OCI-LY7 (cell line): ENCODE measurements around the gene MGAT4D. TPM values are rescaled to one million over a fixed set of nuclear protein-coding genes. Genes with fewer than 3 reads are reported as not detected.

Source experiments
- BruUV-seq: library from RNA; stranded (reverse); fragments of 400-500 nt; replicated peaks from 2 replicates; lab custom pipeline; 2021; lab: Mats Ljungman, UMichigan
- CTCF ChIA-PET: fragments of 300-600 bp; sonication (Branson Sonifier 250); formaldehyde crosslinking; loops from one replicate; lab custom pipeline; 2022; ENCODE audit warnings: antibody characterized with exemption; ENCODE audit not compliant: unreplicated experiment; lab: Charles Lee
- POLR2A ChIA-PET: fragments of 300-600 bp; sonication (Branson Sonifier 250); formaldehyde crosslinking; loops from one replicate; lab custom pipeline; 2022; ENCODE audit warnings: antibody characterized with exemption; lab: Charles Lee
- DNase-seq: peaks from one replicate; pipeline ENCODE4 v3.0.0-alpha.2; 2015; ENCODE audit warnings: low spot score
- H2AFZ ChIP-seq: fragments of 200-600 bp; sonication (generic), shearing (Covaris generic); 2 replicates; pipeline ENCODE4 v1.6.1; 2014; ENCODE audit warnings: mild to moderate bottlenecking, antibody characterized with exemption, low read length, moderate library complexity
- H3K27ac ChIP-seq: fragments of 200-600 bp; sonication (generic); 2 replicates; pipeline ENCODE4 v1.5.1; 2014; ENCODE audit warnings: mixed run types, low read depth, mild to moderate bottlenecking, moderate library complexity, low read length, inconsistent platforms; ENCODE audit not compliant: poor library complexity, severe bottlenecking
- H3K36me3 ChIP-seq: fragments of 200-600 bp; sonication (generic); 2 replicates; pipeline ENCODE4 v1.6.1; 2014; ENCODE audit warnings: mild to moderate bottlenecking, antibody characterized with exemption, low read length, moderate library complexity, mixed read lengths; ENCODE audit not compliant: insufficient read depth
- H3K4me1 ChIP-seq: fragments of 200-600 bp; sonication (generic); 2 replicates; pipeline ENCODE4 v1.5.1; 2014; ENCODE audit warnings: mild to moderate bottlenecking, low read length; ENCODE audit not compliant: insufficient read depth, poor library complexity, severe bottlenecking
- H3K4me2 ChIP-seq: fragments of 200-600 bp; sonication (generic); 2 replicates; pipeline ENCODE4 v1.6.1; 2014; ENCODE audit warnings: mild to moderate bottlenecking, low read length
- H3K4me3 ChIP-seq: fragments of 200-600 bp; sonication (generic); 2 replicates; pipeline ENCODE4 v1.5.1; 2014; ENCODE audit warnings: mild to moderate bottlenecking, low read depth, low read length; ENCODE audit not compliant: poor library complexity, severe bottlenecking
- H3K79me2 ChIP-seq: fragments of 200-600 bp; sonication (generic); 2 replicates; pipeline ENCODE4 v1.6.1; 2016; ENCODE audit warnings: low read depth, mild to moderate bottlenecking, low read length, moderate library complexity, mixed read lengths; ENCODE audit not compliant: insufficient read depth
- H3K9me2 ChIP-seq: fragments of 200-600 bp; sonication (generic); 2 replicates; pipeline ENCODE4 v1.6.1; 2016; ENCODE audit warnings: mild to moderate bottlenecking, low read length, mixed read lengths; ENCODE audit not compliant: insufficient read depth
- H3K9me3 ChIP-seq: fragments of 200-600 bp; sonication (generic); 2 replicates; pipeline ENCODE4 v1.6.1; 2014; ENCODE audit warnings: mild to moderate bottlenecking, mixed run types, low read length, mixed read lengths
- H4K20me1 ChIP-seq: fragments of 200-600 bp; sonication (generic); 2 replicates; pipeline ENCODE4 v1.6.1; 2014; ENCODE audit warnings: mild to moderate bottlenecking, antibody characterized with exemption, low read length, moderate library complexity, mixed read lengths; ENCODE audit not compliant: insufficient read depth
- EZH2phosphoT487 ChIP-seq: fragments of 200-600 bp; sonication (generic); IDR thresholded peaks from 2 replicates; pipeline ENCODE4 v1.6.1; 2018; ENCODE audit warnings: low read depth, borderline replicate concordance, mild to moderate bottlenecking, mixed run types, antibody characterized with exemption, low read length, moderate library complexity, mixed read lengths
- intact Hi-C: fragments of 100-400 bp; cut with micrococcal nuclease; formaldehyde crosslinking; loops from one replicate; pipeline ENCODE4 v1.10.0; 2022; ENCODE audit not compliant: unreplicated experiment
- total RNA-seq, 2 experiments: library from RNA; depleted of rRNA in 1 of 2; stranded (reverse); fragments of >200 nt in 1 of 2; shearing (Covaris generic) in 1 of 2; gene quantifications; 2 replicates each; pipeline ENCODE4 v1.2.3, GENCODE V29; 2014 to 2022
- TF ChIP-seq, protein P1 (sequence below): fragments of 200-600 bp; sonication (generic); conservative IDR thresholded peaks from 2 replicates; pipeline ENCODE4 v1.5.1; 2014; ENCODE audit warnings: mild to moderate bottlenecking, antibody characterized with exemption, low read length, moderate library complexity, mixed read lengths

The MGAT4D gene
- total RNA-seq, 2 experiments from 2014 or later, result not detected

- Histone ChIP-seq H3K4me3 (no peak overlapping the region), H3K9me2 (no peaks in the 10 kb centered on the region), H3K4me2 (no peak overlapping the region), H4K20me1 (no peaks in the 10 kb centered on the region), H3K4me1 (no peaks in the 10 kb centered on the region), H3K9me3 (no peaks in the 10 kb centered on the region), H3K27ac (no peak overlapping the region), H3K36me3 (no peaks in the 10 kb centered on the region), H2AFZ (no peak overlapping the region), H3K79me2 (no peaks in the 10 kb centered on the region)
- TF ChIP-seq EZH2phosphoT487, result no peak
- TF ChIP-seq, protein P1, sequence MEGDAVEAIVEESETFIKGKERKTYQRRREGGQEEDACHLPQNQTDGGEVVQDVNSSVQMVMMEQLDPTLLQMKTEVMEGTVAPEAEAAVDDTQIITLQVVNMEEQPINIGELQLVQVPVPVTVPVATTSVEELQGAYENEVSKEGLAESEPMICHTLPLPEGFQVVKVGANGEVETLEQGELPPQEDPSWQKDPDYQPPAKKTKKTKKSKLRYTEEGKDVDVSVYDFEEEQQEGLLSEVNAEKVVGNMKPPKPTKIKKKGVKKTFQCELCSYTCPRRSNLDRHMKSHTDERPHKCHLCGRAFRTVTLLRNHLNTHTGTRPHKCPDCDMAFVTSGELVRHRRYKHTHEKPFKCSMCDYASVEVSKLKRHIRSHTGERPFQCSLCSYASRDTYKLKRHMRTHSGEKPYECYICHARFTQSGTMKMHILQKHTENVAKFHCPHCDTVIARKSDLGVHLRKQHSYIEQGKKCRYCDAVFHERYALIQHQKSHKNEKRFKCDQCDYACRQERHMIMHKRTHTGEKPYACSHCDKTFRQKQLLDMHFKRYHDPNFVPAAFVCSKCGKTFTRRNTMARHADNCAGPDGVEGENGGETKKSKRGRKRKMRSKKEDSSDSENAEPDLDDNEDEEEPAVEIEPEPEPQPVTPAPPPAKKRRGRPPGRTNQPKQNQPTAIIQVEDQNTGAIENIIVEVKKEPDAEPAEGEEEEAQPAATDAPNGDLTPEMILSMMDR, result no peak
- no peak for DNase-seq
- no TSS peak for BruUV-seq
- intact Hi-C loops, result no loop called here
- ChIA-PET CTCF (interaction anchor here (0.6 kb wide), 2 partner anchors 263 to 462 kb away, joined by 3 to 5 read pairs; no protein-coding TSS in a partner anchor), POLR2A (no interaction called here)
Observed at GRCh38 chr4:140408974-140409373, 89.1 kb downstream of the MGAT4D start.

DNA sequence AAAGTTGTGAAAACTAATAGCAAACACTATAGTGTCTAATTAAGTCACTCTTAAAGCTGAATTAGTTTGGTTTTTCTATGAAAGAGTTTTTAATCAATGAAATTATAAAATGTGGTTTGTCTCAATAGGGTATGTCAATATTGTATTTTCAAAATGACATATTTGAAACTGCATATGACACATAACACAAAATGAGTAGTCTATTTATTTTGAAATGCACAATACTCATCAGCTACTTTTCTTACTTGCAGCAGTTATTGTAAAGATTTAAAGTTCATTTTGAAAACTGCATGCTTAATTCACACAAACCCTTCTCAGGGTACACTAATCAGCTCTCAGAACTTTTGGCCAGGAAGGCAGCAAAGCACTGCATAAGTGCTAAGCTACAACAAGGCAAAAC is 91.8 kb downstream of the MGAT4D start:
- ChIA-PET CTCF (no interaction called here), POLR2A (interaction anchor here (0.7 kb wide), 1 partner anchor 9 kb away, joined by 3 read pairs; no protein-coding TSS in a partner anchor)
- Histone ChIP-seq H3K4me3 (no peak overlapping the region), H3K79me2 (no peaks in the 10 kb centered on the region), H3K4me1 (no peaks in the 10 kb centered on the region), H4K20me1 (no peaks in the 10 kb centered on the region), H3K9me2 (no peaks in the 10 kb centered on the region), H3K27ac (no peak overlapping the region), H2AFZ (no peak overlapping the region), H3K4me2 (no peak overlapping the region), H3K9me3 (no peaks in the 10 kb centered on the region), H3K36me3 (no peaks in the 10 kb centered on the region)
- no TSS peak for BruUV-seq
- intact Hi-C loops, result no loop called here
- DNase-seq, result no peak
- no peak for TF ChIP-seq EZH2phosphoT487
- TF ChIP-seq, protein P1, result no peak

- intact Hi-C loops, result no loop called here
- H3K4me2 ChIP-seq, result no peak overlapping the region
- H3K4me1 ChIP-seq, result no peaks in the 10 kb centered on the region
- CTCF ChIA-PET, result interaction anchor here (1.5 kb wide), 1 partner anchor 12 kb away, joined by 3 read pairs; no protein-coding TSS in a partner anchor
- no peaks in the 10 kb centered on the region for H4K20me1 ChIP-seq
- TF ChIP-seq, protein P1, result no peak
- no peak for TF ChIP-seq EZH2phosphoT487
- H3K9me3 ChIP-seq, result no peaks in the 10 kb centered on the region
- no peak overlapping the region for H3K27ac ChIP-seq
- H3K36me3 ChIP-seq, result no peaks in the 10 kb centered on the region
- no peaks in the 10 kb centered on the region for H3K9me2 ChIP-seq
- H2AFZ ChIP-seq, result no peak overlapping the region
- POLR2A ChIA-PET, result interaction anchor here (0.7 kb wide), 1 partner anchor 105 kb away, joined by 3 read pairs; no protein-coding TSS in a partner anchor
- H3K4me3 ChIP-seq, result no peak overlapping the region
- BruUV-seq, result no TSS peak
- no peaks in the 10 kb centered on the region for H3K79me2 ChIP-seq
- no peak for DNase-seq
Observed at GRCh38 chr4:140400111-140400510, 98.0 kb downstream of the MGAT4D start.
